Measurements from ENCODE around the gene DENND1C.

Gene DENND1C, protein sequence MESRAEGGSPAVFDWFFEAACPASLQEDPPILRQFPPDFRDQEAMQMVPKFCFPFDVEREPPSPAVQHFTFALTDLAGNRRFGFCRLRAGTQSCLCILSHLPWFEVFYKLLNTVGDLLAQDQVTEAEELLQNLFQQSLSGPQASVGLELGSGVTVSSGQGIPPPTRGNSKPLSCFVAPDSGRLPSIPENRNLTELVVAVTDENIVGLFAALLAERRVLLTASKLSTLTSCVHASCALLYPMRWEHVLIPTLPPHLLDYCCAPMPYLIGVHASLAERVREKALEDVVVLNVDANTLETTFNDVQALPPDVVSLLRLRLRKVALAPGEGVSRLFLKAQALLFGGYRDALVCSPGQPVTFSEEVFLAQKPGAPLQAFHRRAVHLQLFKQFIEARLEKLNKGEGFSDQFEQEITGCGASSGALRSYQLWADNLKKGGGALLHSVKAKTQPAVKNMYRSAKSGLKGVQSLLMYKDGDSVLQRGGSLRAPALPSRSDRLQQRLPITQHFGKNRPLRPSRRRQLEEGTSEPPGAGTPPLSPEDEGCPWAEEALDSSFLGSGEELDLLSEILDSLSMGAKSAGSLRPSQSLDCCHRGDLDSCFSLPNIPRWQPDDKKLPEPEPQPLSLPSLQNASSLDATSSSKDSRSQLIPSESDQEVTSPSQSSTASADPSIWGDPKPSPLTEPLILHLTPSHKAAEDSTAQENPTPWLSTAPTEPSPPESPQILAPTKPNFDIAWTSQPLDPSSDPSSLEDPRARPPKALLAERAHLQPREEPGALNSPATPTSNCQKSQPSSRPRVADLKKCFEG

GRCh38 chr19:6481541-6482342 is at the start of gene DENND1C:
Gene DENND1C (minus strand): TSS chr19:6481787. CDS start chr19:6481695, 92 bp downstream.
- DNase-seq (ENCODE audit: low read depth), result peak; percentile 87
- peak within 1 kb of the TSS; percentile 69 for H3K4me3 ChIP-seq (ENCODE audit: low read depth, low read length)
- TF ChIP-seq, protein P1, sequence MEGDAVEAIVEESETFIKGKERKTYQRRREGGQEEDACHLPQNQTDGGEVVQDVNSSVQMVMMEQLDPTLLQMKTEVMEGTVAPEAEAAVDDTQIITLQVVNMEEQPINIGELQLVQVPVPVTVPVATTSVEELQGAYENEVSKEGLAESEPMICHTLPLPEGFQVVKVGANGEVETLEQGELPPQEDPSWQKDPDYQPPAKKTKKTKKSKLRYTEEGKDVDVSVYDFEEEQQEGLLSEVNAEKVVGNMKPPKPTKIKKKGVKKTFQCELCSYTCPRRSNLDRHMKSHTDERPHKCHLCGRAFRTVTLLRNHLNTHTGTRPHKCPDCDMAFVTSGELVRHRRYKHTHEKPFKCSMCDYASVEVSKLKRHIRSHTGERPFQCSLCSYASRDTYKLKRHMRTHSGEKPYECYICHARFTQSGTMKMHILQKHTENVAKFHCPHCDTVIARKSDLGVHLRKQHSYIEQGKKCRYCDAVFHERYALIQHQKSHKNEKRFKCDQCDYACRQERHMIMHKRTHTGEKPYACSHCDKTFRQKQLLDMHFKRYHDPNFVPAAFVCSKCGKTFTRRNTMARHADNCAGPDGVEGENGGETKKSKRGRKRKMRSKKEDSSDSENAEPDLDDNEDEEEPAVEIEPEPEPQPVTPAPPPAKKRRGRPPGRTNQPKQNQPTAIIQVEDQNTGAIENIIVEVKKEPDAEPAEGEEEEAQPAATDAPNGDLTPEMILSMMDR (IDR thresholded peaks at IDR 0.05; ENCODE audit: insufficient read depth, low read depth, low read length, missing control alignments), result peak; percentile 59

DNA sequence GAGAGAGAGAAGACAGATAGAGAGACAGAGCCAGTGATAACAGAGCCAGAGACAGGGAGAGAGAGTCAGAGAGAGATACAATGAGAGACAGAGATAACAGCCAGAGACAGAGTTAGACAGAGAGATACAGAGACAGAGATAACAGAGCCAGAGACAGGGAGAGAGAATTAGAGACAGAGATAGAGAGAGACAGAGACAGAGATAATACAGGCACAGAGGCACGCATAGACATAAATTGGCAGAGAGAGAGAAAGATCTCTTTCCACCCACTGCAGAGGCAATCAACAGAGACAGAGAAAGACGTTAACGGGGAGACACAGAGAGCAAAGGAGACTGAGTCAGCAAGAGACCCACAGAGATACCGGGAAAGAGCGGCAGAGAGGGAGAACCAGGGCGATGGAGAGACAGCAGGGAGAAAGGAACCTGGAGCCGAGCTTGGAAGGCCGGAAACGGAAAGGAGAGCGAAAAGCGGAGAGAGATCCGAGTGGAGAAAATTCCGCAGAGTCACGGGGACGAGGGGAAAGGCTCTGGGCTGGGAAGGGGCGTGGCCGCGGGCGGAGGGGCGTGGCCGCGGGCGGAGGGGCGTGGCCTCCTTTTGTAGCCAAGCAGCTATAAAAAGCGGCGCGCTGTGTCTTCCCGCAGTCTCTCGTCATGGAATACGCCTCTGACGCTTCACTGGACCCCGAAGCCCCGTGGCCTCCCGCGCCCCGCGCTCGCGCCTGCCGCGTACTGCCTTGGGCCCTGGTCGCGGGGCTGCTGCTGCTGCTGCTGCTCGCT is 49.0 kb upstream of the DENND1C start, which contains the start of gene TNFSF9:
Gene TNFSF9, plus strand, starts transcription at position 641 of the 777 bp plus-strand sequence. Its CDS starts 11 bp downstream, at position 652.
- H3K4me3 ChIP-seq (ENCODE audit: low read depth, low read length), result peak within 1 kb of the TSS; percentile 98
- DNase-seq (ENCODE audit: low read depth), result peak; percentile 94

GRCh38 chr19:6529937-6530385 is 48.4 kb upstream of the DENND1C start:
- peak overlapping the region; percentile 98 for H3K4me3 ChIP-seq (ENCODE audit: low read depth, low read length)
- TF ChIP-seq, protein P1 (IDR thresholded peaks at IDR 0.05; ENCODE audit: insufficient read depth, low read depth, low read length, missing control alignments), result no peak
- DNase-seq (ENCODE audit: low read depth), result no peak

More for the DNA sequence above, 49.0 kb upstream of the DENND1C start, which contains the start of gene TNFSF9:
- TF ChIP-seq, protein P1 (IDR thresholded peaks at IDR 0.05; ENCODE audit: insufficient read depth, low read depth, low read length, missing control alignments), result no peak

- no peak for DNase-seq (ENCODE audit: low read depth)
- peak overlapping the region; percentile 98 for H3K4me3 ChIP-seq (ENCODE audit: low read depth, low read length)
- TF ChIP-seq, protein P1 (IDR thresholded peaks at IDR 0.05; ENCODE audit: insufficient read depth, low read depth, low read length, missing control alignments), result no peak
Measured at GRCh38 chr19:6529351-6529750, 47.8 kb upstream of the DENND1C start.

GRCh38 chr19:6528544-6529121 is 47.0 kb upstream of the DENND1C start:
- DNase-seq (ENCODE audit: low read depth), result peak; percentile 78
- H3K4me3 ChIP-seq (ENCODE audit: low read depth, low read length), result peak overlapping the region; percentile 98
- TF ChIP-seq, protein P1 (IDR thresholded peaks at IDR 0.05; ENCODE audit: insufficient read depth, low read depth, low read length, missing control alignments), result no peak

Measured in GM12865 (cell line).